GM12878 (cell line): ENCODE results near the gene SPATS2L. TPM values are rescaled to one million over a fixed set of nuclear protein-coding genes. Genes with fewer than 3 reads are reported as not detected.

Experiments used
- ATF7 ChIP-seq: fragments of 450-650 bp; IDR thresholded peaks from 2 replicates; pipeline ENCODE4 v1.6.1; 2016; ENCODE audit warnings: low read depth, mild to moderate bottlenecking
- BCL3 ChIP-seq: IDR thresholded peaks from 2 replicates; pipeline ENCODE4 v1.6.1; 2011; ENCODE audit warnings: borderline replicate concordance, low read depth, mild to moderate bottlenecking, moderate library complexity, low read length; ENCODE audit not compliant: insufficient read depth, poor library complexity, severe bottlenecking
- CBX3 ChIP-seq: fragments of 200-600 bp; sonication (generic); IDR thresholded peaks from 2 replicates; pipeline ENCODE4 v1.6.1; 2016; ENCODE audit warnings: low read depth, borderline replicate concordance
- CREB1 ChIP-seq: IDR thresholded peaks from 2 replicates; pipeline ENCODE4 v1.6.1; 2012; ENCODE audit warnings: low read depth, mild to moderate bottlenecking, inconsistent platforms
- CREM ChIP-seq: IDR thresholded peaks from 2 replicates; pipeline ENCODE4 v1.6.1; 2014; ENCODE audit warnings: antibody characterized with exemption, low read depth
- EZH2 ChIP-seq: IDR thresholded peaks from 2 replicates; pipeline ENCODE4 v1.6.1; 2012; ENCODE audit warnings: low read depth, mild to moderate bottlenecking, control low read depth, inconsistent platforms, low read length, borderline replicate concordance; ENCODE audit not compliant: control insufficient read depth
- HDAC6 ChIP-seq: fragments of 200-600 bp; sonication (generic); IDR thresholded peaks from one replicate; pipeline ENCODE4 v1.8.0; 2017; ENCODE audit warnings: antibody characterized with exemption; ENCODE audit not compliant: unreplicated experiment
- HSF1 ChIP-seq: fragments of 150-350 bp; IDR thresholded peaks from 2 replicates; pipeline ENCODE4 v1.6.1; 2014; ENCODE audit warnings: mild to moderate bottlenecking, low read depth, low read length
- JUNB ChIP-seq: IDR thresholded peaks from 2 replicates; pipeline ENCODE4 v1.6.1; 2016; ENCODE audit warnings: antibody characterized with exemption, mild to moderate bottlenecking
- LARP7 ChIP-seq: fragments of 450-650 bp; IDR thresholded peaks from 2 replicates; pipeline ENCODE4 v1.6.1; 2017; ENCODE audit warnings: mild to moderate bottlenecking
- MXI1 ChIP-seq: fragments of 150-350 bp; IDR thresholded peaks from 2 replicates; pipeline ENCODE4 v1.6.1; 2011; ENCODE audit warnings: low read depth, mild to moderate bottlenecking, inconsistent platforms, low read length, improper control_type of control experiment
- MYC ChIP-seq: IDR thresholded peaks from 2 replicates; pipeline ENCODE4 v1.6.1; 2011; ENCODE audit warnings: mild to moderate bottlenecking, low read length, moderate library complexity, inconsistent platforms; ENCODE audit not compliant: insufficient read depth, insufficient replicate concordance, insufficient read length, severe bottlenecking
- NBN ChIP-seq: fragments of 450-650 bp; IDR thresholded peaks from 2 replicates; pipeline ENCODE4 v1.6.1; 2016
- PAX8 ChIP-seq: fragments of 450-650 bp; IDR thresholded peaks from 2 replicates; pipeline ENCODE4 v1.6.1; 2017; ENCODE audit warnings: mild to moderate bottlenecking, moderate library complexity
- POLR2AphosphoS2 ChIP-seq: IDR thresholded peaks from 2 replicates; pipeline ENCODE4 v1.6.1; 2011; ENCODE audit warnings: low read depth, mild to moderate bottlenecking, low read length, improper control_type of control experiment, moderate library complexity
- SIX5 ChIP-seq: IDR thresholded peaks from 2 replicates; pipeline ENCODE4 v1.6.1; 2011; ENCODE audit warnings: mild to moderate bottlenecking, low read depth, low read length, moderate library complexity; ENCODE audit not compliant: severe bottlenecking
- TAF1 ChIP-seq: IDR thresholded peaks from 2 replicates; pipeline ENCODE4 v1.6.1; 2011; ENCODE audit warnings: mild to moderate bottlenecking, low read depth, low read length, borderline replicate concordance
- TCF12 ChIP-seq: IDR thresholded peaks from 2 replicates; pipeline ENCODE4 v1.6.1; 2011; ENCODE audit warnings: low read depth, mild to moderate bottlenecking, low read length
- ZNF384 ChIP-seq: IDR thresholded peaks from 2 replicates; pipeline ENCODE4 v1.6.1; 2012; ENCODE audit warnings: low read depth, mild to moderate bottlenecking, low read length, improper control_type of control experiment, borderline replicate concordance
- ZZZ3 ChIP-seq: IDR thresholded peaks from 2 replicates; pipeline ENCODE4 v1.6.1; 2011; ENCODE audit warnings: low read depth; ENCODE audit not compliant: control insufficient read depth, insufficient read length
- polyA plus RNA-seq, 11 experiments: library from polyadenylated mRNA; depleted of rRNA in 4 of 11; unstranded in 6 of 11; stranded (reverse) in 5 of 11; fragments of >200 nt; fragmentation: Nextera tagmentation in 4 of 11; fragmentation: Illumina TruSeq in 1 of 11; extraction: Ambion mirVana in 4 of 11; extraction: Trizol in 1 of 11; gene quantifications; 1 replicate in 1 of 11; 2 replicates in 10 of 11; pipeline versions ENCODE4 v1.2.1 to v1.2.3, GENCODE V29; 2011 to 2016; ENCODE audit warnings: inconsistent platforms in 2 of 11, missing spikeins in 2 of 11, low read depth in 1 of 11
- total RNA-seq, 4 experiments: library from RNA; depleted of rRNA in 3 of 4; stranded (reverse); fragments of >200 nt in 3 of 4; fragmentation: Illumina TruSeq in 1 of 4; extraction: Trizol in 1 of 4; gene quantifications; 2 replicates each; pipeline versions ENCODE4 v1.2.1 to v1.2.3, GENCODE V29; 2013 to 2021
- TF ChIP-seq, protein P1 (sequence below): IDR thresholded peaks from 2 replicates; pipeline ENCODE4 v1.6.1; 2012; ENCODE audit warnings: improper control_type of control experiment, low read depth, low read length; ENCODE audit not compliant: insufficient replicate concordance
- TF ChIP-seq, protein P2 (sequence below): fragments of 450-650 bp; IDR thresholded peaks from 2 replicates; pipeline ENCODE4 v1.6.1; 2016; ENCODE audit warnings: mild to moderate bottlenecking

The SPATS2L gene
- total and polyA plus RNA-seq, 10 of the 15 experiments (the other 5 are each of a cell fraction or from before 2014, with no cell fraction given), result 5.2 to 30.0 (median 20.1) TPM

- TF ChIP-seq, protein P1, sequence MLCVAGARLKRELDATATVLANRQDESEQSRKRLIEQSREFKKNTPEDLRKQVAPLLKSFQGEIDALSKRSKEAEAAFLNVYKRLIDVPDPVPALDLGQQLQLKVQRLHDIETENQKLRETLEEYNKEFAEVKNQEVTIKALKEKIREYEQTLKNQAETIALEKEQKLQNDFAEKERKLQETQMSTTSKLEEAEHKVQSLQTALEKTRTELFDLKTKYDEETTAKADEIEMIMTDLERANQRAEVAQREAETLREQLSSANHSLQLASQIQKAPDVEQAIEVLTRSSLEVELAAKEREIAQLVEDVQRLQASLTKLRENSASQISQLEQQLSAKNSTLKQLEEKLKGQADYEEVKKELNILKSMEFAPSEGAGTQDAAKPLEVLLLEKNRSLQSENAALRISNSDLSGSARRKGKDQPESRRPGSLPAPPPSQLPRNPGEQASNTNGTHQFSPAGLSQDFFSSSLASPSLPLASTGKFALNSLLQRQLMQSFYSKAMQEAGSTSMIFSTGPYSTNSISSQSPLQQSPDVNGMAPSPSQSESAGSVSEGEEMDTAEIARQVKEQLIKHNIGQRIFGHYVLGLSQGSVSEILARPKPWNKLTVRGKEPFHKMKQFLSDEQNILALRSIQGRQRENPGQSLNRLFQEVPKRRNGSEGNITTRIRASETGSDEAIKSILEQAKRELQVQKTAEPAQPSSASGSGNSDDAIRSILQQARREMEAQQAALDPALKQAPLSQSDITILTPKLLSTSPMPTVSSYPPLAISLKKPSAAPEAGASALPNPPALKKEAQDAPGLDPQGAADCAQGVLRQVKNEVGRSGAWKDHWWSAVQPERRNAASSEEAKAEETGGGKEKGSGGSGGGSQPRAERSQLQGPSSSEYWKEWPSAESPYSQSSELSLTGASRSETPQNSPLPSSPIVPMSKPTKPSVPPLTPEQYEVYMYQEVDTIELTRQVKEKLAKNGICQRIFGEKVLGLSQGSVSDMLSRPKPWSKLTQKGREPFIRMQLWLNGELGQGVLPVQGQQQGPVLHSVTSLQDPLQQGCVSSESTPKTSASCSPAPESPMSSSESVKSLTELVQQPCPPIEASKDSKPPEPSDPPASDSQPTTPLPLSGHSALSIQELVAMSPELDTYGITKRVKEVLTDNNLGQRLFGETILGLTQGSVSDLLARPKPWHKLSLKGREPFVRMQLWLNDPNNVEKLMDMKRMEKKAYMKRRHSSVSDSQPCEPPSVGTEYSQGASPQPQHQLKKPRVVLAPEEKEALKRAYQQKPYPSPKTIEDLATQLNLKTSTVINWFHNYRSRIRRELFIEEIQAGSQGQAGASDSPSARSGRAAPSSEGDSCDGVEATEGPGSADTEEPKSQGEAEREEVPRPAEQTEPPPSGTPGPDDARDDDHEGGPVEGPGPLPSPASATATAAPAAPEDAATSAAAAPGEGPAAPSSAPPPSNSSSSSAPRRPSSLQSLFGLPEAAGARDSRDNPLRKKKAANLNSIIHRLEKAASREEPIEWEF, result no peak
- TF ChIP-seq LARP7 (no peak), MYC (no peak), ZZZ3 (no peak), CBX3 (no peak), POLR2AphosphoS2 (no peak), HSF1 (no peak), CREB1 (peak; percentile 42; the same call in 1 of the 2 replicates), TCF12 (peak; percentile 79), NBN (no peak; the same call in 1 of the 2 replicates), CREM (peak; percentile 90), BCL3 (peak; percentile 89), ATF7 (peak; percentile 77), HDAC6 (no peak), TAF1 (no peak), JUNB (peak; percentile 70), PAX8 (no peak), SIX5 (no peak), EZH2 (no peak), ZNF384 (no peak), MXI1 (no peak)
- TF ChIP-seq, protein P2, sequence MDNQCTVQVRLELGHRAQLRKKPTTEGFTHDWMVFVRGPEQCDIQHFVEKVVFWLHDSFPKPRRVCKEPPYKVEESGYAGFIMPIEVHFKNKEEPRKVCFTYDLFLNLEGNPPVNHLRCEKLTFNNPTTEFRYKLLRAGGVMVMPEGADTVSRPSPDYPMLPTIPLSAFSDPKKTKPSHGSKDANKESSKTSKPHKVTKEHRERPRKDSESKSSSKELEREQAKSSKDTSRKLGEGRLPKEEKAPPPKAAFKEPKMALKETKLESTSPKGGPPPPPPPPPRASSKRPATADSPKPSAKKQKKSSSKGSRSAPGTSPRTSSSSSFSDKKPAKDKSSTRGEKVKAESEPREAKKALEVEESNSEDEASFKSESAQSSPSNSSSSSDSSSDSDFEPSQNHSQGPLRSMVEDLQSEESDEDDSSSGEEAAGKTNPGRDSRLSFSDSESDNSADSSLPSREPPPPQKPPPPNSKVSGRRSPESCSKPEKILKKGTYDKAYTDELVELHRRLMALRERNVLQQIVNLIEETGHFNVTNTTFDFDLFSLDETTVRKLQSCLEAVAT, result 0 out of 2 replicates have a peak, but pooled peaks have one; percentile 35
Observed at GRCh38 chr2:200471324-200471848, 164.9 kb downstream of the SPATS2L start (continued).
